LHCN-M2 (cell line): ENCODE results near the gene GSTP1. TPM values are rescaled to one million over a fixed set of nuclear protein-coding genes. Genes with fewer than 3 reads are reported as not detected.
"Not testable (repeated sequence)": the region's sequence is repeated elsewhere in the genome, so short reads cannot be mapped to it uniquely, and the experiment has no call there.

Experiments
- DNase-seq: peaks from one replicate; pipeline ENCODE4 v3.0.0-alpha.2; 2012; ENCODE audit warnings: low read depth
- total RNA-seq: library from RNA; depleted of rRNA; stranded (reverse); fragments of >200 nt; gene quantifications from 2 replicates; pipeline ENCODE4 v1.2.3, GENCODE V29; 2014

The GSTP1 gene
- total RNA-seq, 1 experiment from 2014 or later: 608 TPM

DNA sequence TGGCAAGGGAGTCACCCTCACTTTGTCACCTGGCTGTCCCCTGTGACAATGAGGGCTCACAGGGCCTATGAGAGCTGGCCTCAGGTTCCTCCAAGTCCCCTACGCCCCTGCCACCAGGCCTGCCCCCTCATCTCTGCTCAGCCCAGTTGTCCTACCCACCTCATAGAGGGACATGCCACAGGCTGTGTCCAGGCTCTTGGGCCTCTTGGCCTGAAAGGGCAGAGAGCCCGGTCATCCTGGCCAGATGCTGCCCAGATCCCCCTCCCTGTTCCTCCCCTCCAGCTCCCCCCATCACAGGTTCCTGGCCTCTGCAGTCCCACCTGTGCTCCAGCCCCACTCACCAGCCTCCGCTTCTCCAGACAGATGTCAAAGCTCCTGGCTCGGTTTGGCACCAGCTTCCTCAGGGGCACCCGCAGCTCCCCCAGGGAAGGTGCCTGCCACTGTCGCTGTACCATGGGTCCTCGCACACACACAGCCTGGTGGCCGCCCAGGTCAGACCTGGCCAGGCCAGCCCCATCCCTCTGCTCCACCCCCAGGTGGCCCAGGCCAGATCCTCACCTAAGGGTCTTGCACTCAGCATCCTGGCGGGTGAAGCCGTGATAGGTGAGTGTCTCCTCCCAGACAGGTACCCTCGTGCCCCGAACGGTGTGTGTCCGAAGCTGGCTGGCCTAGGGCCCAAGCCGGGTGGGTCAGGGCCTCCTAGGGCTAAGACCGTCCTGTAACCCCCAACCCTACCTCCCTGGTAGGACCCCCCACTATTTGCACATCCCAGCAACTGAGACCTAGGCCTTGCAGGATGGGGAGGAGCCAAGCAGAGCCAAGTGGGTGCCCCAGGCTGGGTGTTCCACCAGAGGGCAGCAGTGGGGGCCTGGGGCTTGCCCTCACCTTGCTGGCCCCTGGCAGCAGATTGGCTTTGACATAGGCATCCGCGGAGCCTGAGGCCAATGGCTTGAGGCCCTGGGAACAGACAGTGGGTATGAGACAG, 31.4 kb downstream of the GSTP1 start:
- DNase-seq: peak; percentile 11

DNA sequence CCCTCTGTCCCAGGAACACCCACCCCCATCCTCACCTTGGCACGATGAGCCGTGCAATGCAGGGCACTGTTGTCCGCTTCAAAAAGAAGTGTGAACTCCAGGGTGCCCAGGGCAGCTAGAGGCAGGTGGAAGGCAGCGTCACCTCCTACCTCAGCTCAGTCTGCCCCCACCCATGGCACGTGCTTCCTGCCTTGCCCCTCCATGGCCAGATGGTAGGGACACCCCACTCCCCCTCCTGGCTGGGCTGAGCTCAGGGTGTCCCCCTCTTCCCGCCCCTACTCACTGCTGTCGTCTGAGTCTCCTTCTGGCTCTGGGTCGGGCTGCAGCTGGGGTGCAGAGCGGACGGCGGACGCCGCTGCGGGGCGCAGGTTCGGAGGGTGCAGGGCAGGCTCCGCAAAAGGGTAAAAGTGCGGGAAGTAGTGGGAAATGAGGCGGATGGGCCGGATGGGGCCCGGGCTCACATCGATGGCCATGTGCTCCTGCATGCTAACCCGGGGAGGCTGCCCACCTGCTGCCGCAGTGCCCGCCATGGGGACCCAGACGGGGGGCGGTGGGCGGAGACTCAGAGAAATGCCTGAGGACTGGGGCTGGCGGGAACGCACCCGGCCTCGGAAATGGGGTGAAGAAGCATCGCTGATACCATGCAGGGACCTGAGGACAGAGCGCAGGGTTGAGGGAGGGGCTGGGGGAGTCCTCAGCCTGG, 32.3 kb downstream of the GSTP1 start:
- no peak for DNase-seq

DNA sequence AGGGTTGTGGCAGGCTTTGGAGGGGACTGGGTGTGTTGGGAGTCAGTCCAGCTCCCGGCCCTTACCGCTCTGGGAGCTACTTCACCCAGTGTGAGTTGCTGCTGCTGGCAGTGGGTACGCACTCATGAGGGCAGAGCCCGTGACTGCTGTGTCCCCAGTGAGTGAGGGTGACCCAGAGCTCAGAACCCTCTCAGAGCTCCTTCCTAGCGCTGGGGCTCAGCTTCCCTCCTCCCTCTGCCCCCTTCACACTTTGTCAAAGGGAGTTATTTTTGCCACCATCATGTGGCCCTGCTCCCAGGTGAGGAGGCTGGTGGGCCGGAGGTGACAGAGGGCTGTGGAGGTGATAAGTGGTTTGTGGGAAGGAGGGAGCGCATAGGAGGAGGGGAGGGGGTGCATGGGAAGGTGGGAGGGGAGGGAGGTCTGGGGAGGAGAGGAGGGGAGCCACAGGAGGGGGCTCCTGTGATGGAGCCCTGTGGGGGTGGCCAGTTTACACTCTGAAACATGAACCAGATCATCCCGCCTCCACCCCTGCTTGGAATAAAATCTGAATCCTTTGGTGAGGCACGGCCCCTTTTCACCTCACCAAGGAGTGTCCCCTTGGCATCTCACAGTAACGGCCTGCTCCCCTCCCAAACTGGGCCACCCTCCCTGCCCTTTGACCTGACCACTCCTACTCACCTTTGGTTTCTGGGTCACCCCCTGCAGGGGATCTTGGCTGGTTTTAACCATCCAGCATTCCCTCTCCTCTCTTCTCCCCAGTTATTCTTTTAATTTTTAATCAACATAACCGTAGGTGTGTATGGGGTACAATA, 33.0 kb downstream of the GSTP1 start:
- no peak for DNase-seq

GRCh38 chr11:67617243-67617953, 33.8 kb downstream of the GSTP1 start:
- DNase-seq: no peak

DNA sequence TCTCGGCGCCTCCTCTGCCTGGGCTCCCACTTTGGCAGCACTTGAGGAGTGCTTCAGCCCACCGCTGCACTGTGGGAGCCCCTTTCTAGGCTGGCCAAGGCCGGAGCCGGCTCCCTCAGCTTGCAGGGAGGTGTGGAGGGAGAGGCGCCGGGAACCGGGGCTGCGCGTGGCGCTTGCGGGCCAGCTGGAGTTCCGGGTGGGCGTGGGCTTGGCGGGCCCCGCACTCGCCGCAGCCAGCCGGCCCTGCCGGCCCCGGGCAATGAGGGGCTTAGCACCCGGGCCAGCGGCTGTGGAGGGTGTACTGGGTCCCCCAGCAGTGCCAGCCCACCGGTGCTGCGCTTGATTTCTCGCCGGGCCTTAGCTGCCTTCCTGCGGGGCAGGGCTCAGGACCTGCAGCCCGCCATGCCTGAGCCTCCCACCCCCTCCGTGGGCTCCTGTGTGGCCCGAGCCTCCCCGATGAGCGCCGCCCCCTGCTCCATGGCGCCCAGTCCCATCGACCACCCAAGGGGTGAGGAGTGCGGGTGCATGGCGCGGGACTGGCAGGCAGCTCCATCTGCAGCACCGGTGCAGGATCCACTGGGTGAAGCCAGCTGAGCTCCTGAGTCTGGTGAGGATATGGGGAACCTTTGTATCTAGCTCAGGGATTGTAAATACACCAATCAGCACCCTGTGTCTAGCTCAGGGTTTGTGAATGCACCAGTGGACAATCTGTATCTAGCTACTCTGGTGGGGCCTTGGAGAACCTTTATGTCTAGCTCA, 35.5 kb downstream of the GSTP1 start:
- not testable (repeated sequence) for DNase-seq

DNA sequence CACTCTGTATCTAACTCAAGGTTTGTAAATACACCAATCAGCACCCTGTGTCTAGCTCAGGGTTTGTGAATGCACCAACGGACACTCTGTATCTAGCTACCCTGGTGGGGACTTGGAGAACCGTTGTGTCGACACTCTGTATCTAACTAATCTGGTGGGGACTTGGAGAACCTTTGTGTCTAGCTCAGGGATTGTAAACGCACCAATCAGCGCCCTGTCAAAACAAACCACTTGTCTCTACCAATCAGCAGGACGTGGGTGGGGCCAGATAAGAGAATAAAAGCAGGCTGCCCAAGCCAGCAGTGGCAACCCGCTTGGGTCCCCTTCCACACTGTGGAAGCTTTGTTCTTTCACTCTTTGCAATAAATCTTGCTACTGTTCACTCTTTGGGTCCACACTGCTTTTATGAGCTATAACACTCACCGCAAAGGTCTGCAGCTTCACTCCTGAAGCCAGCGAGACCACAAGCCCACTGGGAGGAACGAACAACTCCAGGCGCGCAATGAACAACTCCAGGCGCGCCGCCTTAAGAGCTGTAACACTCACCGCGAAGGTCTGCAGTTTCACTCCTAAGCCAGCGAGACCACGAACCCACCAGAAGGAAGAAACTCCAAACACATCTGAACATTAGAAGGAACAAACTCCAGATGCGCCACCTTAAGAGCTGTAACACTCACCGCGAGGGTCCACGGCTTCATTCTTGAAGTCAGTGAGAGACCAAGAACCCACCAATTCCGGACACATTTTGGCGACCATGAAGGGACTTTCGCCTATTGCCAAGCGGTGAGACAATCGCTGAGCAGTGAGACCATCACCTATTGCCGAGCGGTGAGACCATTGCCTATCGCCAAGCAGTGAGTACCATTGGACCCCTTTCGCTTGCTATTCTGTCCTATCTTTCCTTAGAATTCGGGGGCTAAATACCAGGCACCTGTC, 36.3 kb downstream of the GSTP1 start:
- not testable (repeated sequence) for DNase-seq

DNA sequence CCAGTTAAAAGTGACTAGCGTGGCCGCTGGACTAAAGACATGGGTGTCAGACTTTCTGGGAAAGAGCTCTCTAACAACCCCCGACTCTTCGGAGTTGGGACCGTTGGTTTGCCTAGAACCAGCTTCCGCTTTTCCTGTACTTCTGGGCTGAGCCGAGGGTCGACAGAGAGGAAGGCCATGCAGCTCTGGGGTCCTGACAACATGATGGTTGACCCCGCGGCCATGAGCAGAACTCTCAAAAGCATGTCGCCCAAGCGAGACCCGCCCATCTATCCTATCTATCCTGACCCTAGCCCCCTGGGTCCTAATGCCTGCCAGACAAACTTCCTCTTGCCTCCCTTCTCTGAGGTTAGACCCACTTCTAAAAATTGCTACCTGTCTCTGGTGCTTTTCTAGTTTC, 37.0 kb downstream of the GSTP1 start:
- DNase-seq: not testable (repeated sequence)

DNA sequence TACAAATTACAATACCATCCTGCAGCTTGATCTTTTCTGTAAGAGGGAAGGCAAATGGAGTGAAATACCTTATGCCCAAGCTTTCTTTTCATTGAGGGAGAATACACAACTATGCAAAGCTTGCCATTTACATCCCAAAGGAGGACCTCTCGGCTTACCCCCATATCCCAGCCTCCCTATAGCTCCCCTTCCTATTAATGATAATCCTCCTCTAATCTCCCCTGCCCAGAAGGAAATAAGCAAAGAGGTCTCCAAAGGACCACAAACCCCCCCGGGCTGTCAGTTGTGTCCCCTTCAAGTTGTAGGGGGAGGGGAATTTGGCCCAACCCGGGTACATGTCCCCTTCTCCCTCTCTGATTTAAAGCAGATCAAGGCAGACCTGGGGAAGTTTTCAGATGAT, 38.3 kb downstream of the GSTP1 start:
- DNase-seq: not testable (repeated sequence)

GRCh38 chr11:67622905-67623304, 39.3 kb downstream of the GSTP1 start:
- not testable (repeated sequence) for DNase-seq

GRCh38 chr11:67623795-67624194, 40.2 kb downstream of the GSTP1 start:
- DNase-seq: not testable (repeated sequence)

GRCh38 chr11:67626131-67626833, 42.7 kb downstream of the GSTP1 start:
- DNase-seq: not testable (repeated sequence)

DNA sequence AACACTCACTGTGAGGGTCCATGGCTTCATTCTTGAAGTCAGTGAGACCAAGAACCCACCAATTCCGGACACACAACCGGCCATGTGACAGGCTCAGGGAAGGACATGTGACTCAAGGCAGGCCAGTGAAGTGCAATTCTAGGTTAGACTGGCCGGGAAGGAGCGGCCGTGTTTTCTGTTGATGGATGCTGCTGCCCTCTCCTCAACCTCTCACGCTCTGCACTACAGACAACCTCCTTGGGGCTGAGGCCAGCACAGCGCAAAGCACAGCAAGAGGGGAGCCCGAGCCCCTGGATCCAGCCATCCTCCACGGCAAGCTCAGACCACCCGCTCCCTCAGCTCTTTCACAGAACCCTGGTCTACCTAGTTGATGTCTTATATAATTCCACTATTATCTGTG, 43.4 kb downstream of the GSTP1 start:
- no peak for DNase-seq

- DNase-seq: no peak
Measured at GRCh38 chr11:67627441-67627811, 43.8 kb downstream of the GSTP1 start.

DNA sequence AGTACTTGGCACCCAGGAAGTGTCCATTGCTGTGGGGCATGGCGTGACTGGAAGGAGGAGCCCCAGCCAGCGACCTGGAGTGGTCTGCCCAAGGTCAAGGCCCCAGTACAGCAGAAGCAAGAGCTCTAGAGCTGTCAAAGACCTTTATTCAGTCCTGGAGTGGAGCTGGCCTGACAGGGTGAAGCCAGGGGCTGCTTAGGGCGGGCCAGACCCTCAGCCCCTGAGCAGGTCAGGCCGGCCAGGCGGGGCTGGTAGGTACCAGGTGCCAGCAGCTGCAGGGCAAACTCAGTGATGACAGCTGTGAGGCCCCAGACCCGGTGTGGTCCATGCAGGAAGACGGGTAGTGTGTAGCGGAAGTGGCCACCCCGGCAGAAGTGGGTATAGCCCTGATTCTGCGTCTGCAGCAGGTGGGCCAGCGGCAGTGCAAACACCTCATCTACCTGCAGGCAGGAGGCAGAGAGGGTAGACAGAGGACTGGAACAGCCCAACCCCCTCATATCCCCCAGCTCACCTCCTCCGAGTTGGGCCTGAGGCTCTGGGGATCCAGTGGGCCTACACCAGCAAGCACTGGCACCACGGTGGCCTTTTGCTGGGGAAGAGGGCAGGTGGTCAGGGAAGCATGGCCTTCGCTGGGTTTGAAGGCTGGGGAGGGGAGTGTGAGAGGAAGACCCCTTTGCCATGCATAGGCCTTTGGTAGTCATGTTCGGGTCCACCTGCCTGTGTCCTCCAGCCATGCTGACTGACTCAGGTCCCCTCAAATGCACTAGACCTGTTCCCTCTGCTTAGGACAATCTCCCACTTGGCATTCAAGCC, 44.4 kb downstream of the GSTP1 start:
- no peak for DNase-seq

DNA sequence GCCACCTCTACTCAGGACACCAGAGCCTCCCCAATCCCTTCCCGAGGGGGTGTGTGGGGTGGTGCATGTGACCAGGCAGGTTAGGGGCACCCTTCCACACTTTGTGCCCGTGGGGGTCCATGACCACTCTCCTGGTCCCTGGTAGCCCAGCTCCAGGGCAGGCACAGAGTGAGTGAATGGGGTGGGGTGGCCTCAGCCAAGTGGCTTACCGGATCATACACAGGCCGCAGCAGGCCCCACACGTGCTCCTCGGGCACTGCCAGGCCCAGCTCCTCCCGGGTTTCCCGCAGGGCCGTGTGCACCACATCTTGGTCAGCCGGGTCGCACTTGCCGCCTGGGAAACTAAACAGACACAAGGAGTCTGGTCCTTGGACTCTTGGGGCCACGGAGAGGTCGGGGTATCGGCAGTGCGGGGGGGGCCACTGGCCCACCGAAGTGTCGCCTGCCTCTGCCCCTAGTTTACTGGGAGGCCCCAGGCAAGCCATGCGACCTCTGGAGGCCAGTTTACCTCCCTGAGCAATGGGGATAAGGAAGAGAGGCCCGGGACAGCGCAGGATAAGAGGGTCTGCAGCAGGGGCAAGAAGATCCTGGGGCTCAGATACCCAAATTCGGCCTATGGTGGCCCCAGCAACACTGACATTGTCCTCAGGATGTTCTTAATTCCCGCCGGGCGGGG, 45.2 kb downstream of the GSTP1 start:
- no peak for DNase-seq

DNA sequence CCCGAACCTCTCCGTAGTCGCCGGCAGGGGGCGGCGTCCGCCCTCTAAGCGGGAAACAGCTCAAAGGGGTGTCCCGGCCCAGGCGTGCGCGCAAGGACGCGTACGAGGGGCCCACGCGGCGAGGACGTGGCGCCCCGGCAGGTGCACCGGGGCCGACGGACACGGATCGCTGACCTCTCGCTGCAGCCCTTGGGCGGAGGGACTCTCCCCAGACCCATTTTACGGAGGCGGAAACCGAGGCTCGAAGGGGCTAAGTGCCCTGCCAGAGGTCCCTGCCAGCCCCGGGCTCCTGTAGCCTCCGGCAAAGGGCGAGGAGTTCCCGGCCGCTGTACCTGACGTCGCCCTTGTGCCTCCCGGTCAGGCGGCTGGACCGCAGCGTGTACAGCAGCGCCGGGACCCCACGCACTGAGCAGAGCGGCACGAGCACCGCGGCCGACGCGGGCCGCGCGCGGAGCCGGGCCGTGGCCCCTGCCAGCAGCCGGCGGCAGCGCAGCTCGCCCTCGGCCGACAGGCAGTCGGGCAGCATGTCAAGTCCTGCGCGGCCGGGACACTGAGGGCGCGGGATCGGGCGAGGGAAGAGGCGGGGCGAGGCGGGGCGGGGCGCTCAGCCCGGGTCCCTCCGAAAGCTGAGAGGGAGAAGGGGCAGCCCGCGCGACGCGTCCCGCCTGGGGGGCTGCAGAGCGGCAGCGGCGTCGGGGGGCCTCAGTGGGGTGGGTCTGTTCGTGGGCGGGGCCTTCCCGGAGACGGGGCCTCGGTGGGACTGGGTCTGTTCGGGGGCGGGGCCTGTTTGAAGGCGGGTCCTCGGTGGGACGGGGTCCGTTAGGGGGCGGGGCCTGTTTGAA, 46.0 kb downstream of the GSTP1 start, which contains the start of gene NUDT8:
Gene NUDT8, minus strand, starts transcription at position 552 of the 842 bp plus-strand sequence. Its CDS starts 26 bp downstream, at position 526.
- peak; percentile 66 for DNase-seq
